GM19035 (cell line): ENCODE results near the gene YEATS2.
"Not testable (repeated sequence)": the region's sequence is repeated elsewhere in the genome, so short reads cannot be mapped to it uniquely, and the experiment has no call there.

Experiments used
- ATAC-seq: cut with Tn5 transposase; IDR thresholded peaks from one replicate; pipeline ENCODE4 v1.9.1; 2021; ENCODE audit not compliant: unreplicated experiment

YEATS2 gene

GRCh38 chr3:183711516-183711915, 13.9 kb downstream of the YEATS2 start:
- ATAC-seq: no peak

GRCh38 chr3:183714622-183715021, 17.0 kb downstream of the YEATS2 start:
- ATAC-seq: no peak

DNA sequence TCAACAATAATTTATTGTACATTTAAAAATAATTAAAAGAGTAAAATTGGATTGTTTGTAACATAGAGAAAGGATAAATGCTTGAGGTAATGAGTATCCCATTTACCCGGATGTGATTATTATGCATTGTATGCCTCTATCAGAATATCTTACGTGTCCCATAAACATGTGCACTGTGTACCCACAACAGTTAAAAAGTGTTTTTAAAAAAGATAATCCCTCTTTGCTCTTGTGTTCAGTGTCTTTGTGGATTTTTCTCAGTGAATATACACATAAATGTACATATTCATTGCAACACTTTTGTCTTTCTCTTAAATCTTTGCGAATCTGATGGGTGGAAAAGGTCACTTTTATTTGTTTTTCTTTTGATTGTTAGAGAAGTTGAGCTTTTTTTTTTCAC, 20.4 kb downstream of the YEATS2 start:
- ATAC-seq: no peak

DNA sequence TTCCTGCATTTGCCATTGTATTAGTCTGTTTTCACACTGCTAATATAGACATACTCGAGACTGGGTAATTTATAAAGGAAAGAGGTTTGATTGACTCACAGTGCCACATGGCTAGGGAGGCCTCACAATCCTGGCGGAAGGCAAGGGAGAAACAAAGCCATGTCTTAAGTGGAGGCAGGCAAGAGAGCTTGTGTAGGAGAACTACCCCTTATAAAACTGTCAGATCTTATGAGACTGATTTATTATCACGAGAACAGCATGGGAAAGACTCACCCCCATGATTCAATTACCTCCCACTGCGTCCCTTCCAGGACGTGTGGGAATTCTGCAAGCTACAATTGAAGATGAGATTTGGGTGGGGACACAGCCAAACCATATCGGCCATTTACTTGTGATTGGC, 27.8 kb downstream of the YEATS2 start:
- ATAC-seq: no peak

- no peak for ATAC-seq
Measured at GRCh38 chr3:183728204-183728603, 30.6 kb downstream of the YEATS2 start.

DNA sequence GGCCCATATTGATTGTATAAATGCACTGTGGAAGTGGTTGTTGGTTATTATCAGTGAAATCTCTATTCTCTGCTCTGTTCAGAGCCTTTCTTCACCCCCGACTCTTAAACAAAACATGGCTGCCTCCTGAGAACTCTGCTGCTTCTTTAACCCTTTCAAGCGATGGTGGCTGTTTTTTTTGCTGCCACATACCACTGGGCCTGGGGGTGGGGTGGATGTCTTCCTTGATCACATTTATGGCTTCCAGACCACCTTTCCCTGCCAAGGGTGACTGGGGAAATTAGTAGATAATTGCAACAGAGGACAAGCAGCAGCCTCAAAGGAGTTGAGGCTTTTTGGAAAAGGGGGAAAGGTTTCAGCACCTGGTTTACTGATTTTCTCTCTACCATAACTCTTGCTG, 32.8 kb downstream of the YEATS2 start:
- ATAC-seq: no peak

DNA sequence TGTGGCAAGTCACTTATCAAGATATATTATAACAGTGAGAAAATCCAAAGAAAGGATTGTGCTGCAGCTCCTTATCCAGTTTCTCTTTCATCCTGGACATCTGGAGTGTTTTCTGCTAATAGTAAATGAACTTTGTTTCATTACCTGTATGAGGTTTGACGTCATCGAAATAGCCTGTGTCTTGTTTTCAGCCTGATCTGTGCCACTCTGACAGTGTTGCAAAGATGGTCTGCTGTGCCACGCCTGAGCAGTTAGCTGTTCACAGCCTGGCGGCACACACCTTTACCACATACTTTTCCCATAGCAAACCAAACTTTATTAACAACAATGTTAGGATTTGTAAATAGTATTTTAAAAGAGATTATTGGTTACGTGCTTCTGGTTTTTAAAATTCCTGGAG, 34.0 kb downstream of the YEATS2 start:
- ATAC-seq: no peak

GRCh38 chr3:183733553-183733952, 36.0 kb downstream of the YEATS2 start:
- ATAC-seq: no peak

- no peak for ATAC-seq
Measured at GRCh38 chr3:183734750-183735494, 37.3 kb downstream of the YEATS2 start.

DNA sequence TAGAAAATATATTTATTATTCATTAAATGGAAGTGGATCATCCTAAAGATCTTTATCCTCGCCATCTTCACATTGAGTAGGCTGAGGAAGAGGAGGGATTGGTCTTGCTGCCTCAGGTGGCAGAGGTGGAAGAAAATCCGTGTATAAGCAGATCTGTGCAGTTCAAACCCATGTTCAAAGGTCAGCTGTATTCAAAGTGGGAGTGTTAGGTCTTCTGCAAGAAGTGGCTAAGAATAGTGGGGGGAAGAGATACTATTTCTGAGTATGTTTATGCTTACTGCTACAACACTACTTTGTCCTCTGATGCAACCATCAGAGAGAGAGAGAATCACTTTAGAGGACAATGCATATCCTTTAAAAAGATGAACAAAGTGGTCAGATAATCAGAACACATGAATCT, 39.5 kb downstream of the YEATS2 start:
- ATAC-seq: no peak

DNA sequence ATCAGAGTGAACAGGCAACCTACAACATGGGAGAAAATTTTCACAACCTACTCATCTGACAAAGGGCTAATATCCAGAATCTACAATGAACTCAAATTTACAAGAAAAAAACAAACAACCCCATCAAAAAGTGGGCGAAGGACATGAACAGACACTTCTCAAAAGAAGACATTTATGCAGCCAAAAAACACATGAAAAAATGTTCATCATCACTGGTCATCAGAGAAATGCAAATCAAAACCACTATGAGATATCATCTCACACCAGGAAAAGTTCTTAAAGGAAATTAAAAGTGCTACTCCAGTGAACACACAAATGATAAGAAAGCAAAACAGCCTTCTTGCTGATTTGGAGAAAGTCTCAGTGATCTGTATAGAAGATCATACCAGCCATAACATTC, 42.6 kb downstream of the YEATS2 start:
- ATAC-seq: not testable (repeated sequence)

- no peak for ATAC-seq
Measured at GRCh38 chr3:183743231-183743630, 45.6 kb downstream of the YEATS2 start.

GRCh38 chr3:183745300-183746098, 47.9 kb downstream of the YEATS2 start:
- ATAC-seq: no peak

- no peak for ATAC-seq
Measured at GRCh38 chr3:183754052-183754451, 56.5 kb downstream of the YEATS2 start.

GRCh38 chr3:183762304-183762703, 64.7 kb downstream of the YEATS2 start:
- ATAC-seq: no peak

DNA sequence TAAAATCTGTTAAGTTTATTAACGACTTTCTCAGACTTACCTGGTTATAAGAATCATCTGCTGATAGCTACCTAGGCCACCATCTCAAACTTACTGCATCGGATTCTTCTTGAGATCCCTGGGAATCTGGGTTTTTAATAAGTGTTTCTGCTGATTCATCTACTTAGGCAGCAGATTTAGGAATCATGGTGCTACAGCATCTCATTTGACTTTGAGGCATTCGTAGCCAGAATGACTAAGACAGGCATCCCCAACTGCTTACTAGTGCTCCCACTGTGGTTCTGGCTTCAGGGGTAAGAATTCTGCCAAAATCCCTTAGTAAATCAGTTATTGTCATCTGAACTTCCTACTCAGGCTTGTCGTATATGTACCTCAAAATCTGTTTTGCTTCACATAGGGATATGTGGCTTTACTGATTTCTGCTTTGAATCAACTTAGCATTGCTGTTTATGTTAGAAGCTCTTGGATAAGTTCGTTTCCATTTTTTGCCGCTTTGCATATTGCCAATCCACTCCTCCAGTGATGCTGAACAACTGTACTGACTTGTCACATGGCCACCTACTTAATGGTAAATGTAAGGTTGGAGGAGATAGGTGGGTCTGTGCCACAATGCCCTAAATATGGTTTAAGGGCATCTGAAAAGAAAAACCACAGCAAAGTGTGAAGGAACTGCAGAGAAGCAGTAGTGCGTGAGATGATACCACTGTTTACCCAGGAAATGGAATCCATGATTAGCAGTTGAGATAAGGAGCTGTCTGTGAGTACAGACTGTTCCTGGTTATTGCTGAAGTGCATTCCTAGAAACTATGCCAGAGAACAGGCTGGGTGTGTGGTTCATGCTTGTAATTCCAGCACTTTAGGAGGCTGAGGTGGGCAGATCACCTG, 67.5 kb downstream of the YEATS2 start:
- no peak for ATAC-seq

GRCh38 chr3:183766107-183766506, 68.5 kb downstream of the YEATS2 start:
- ATAC-seq: no peak

GRCh38 chr3:183766745-183767606, 69.4 kb downstream of the YEATS2 start:
- peak; percentile 73 for ATAC-seq

- ATAC-seq: no peak
Measured at GRCh38 chr3:183768114-183768513, 70.5 kb downstream of the YEATS2 start.

DNA sequence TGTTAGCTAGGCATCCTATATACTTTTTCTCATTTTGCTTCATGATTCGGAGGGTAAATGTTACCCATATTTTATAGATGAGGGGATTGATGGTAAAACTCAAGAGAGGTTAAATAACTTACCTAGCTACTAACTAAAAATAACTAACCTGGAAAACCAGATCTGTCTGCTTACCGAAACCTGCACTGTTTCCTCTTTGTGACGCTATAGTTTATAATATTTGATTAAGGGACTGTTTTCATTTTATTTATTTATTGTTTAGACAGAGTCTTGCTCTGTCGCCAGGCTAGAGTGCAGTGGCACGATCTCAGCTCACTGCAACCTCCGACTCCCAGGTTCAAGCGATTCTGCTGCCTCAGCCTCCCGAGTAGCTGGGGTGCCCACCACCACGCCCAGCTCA, 71.9 kb downstream of the YEATS2 start:
- no peak for ATAC-seq

DNA sequence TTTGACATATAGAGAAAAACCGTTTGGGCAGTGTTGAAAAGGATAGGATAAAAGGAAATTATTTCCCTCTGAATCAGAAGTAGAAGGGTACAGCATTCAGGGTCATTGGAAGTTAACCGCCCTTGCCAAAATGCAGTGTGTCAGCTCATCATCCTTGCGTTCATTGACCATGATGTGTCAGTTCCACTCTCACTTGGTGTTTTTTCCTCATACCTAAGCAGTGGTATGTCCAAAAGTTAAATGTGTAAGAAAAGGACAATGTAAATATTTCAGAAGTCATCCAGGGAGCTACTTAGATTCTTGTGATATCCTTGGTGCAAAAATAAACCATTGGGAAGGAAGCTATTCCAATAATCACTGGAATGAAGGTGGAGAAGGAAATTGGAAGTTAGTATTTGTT, 77.0 kb downstream of the YEATS2 start:
- ATAC-seq: no peak
